Esophagus squamous epithelium (tissue), 5 donors: ENCODE results near the gene ARHGAP42. TPM values are rescaled to one million over a fixed set of nuclear protein-coding genes. Genes with fewer than 3 reads are reported as not detected.

ENCODE experiments used
- DNase-seq: peaks from one replicate; lab custom pipeline; 2025; lab: John Stamatoyannopoulos, UW
- H3K27ac ChIP-seq, 4 donors: fragments of 200-600 bp; sonication (generic); one replicate each; pipeline ENCODE4 v1.5.1; 2016 to 2019; ENCODE audit warnings: mild to moderate bottlenecking in 1 of 4
- H3K27me3 ChIP-seq, 4 donors: fragments of 200-600 bp; sonication (generic); 1 replicate in 3 of 4; 2 replicates in 1 of 4; pipeline versions ENCODE4 v1.5.1 to v1.6.0; 2017 to 2021; ENCODE audit warnings: antibody characterized with exemption in 1 of 4
- H3K36me3 ChIP-seq, 3 donors: fragments of 200-600 bp; sonication (generic); one replicate each; pipeline ENCODE4 v1.5.1; 2016 to 2019
- H3K4me1 ChIP-seq, 3 donors: fragments of 200-600 bp; sonication (generic); one replicate each; pipeline ENCODE4 v1.5.1; 2017 to 2019
- H3K4me3 ChIP-seq, 4 donors: fragments of 200-600 bp; sonication (generic); 1 replicate in 3 of 4; 2 replicates in 1 of 4; pipeline ENCODE4 v1.5.1; 2016 to 2019; ENCODE audit warnings: mild to moderate bottlenecking in 2 of 4, moderate library complexity in 1 of 4
- H3K9me3 ChIP-seq, 3 donors: fragments of 200-600 bp; sonication (generic); one replicate each; pipeline ENCODE4 v1.5.1; 2016 to 2019
- CTCF ChIP-seq, 6 experiments: fragments of 450-650 bp in 4 of 6; fragments of 200-600 bp in 2 of 6; sonication (generic) in 2 of 6; IDR thresholded peaks; one replicate each; pipeline ENCODE4 v1.5.1; 2016 to 2019; ENCODE audit warnings: antibody characterized with exemption in 6 of 6, mild to moderate bottlenecking in 4 of 6, moderate library complexity in 4 of 6
- POLR2A ChIP-seq, 4 donors: fragments of 450-650 bp; IDR thresholded peaks; one replicate each; pipeline ENCODE4 v1.6.1; 2017; ENCODE audit warnings: antibody characterized with exemption in 4 of 4, mild to moderate bottlenecking in 4 of 4, moderate library complexity in 3 of 4
- WGBS, 2 donors: methylation state at CpG; one replicate each; pipeline ENCODE4 v1.1.5; 2018; 5-methylcytosine and 5-hydroxymethylcytosine counted together
- intact Hi-C: fragments of 100-400 bp; cut with DNase I; formaldehyde crosslinking; loops from one replicate; pipeline ENCODE4 v1.15.0; 2022
- total RNA-seq, 4 donors: library from RNA; depleted of rRNA; stranded (reverse); fragments of >200 nt; gene quantifications; one replicate each; pipeline ENCODE4 v1.1.0, GENCODE V29; 2016
- donor health status: DM: yes; HTN: yes; CAD: no.

The ARHGAP42 gene
- total RNA-seq, 4 donors from 2014 or later = 3.5 to 10.1 (median 6.4) TPM

- intact Hi-C loops = loop anchor here (10.0 kb wide), 2 partner anchors 174 to 244 kb away; no protein-coding TSS in a partner anchor
- H3K4me1 ChIP-seq = peaks cover 0 to 33% (median 9%) of the 10 kb centered on the region in 3 donors
- no peak for TF ChIP-seq CTCF (IDR thresholded peaks at IDR 0.05)
- no peak for TF ChIP-seq POLR2A (IDR thresholded peaks at IDR 0.05)
- H3K27ac ChIP-seq = peak overlapping the region in 1 of 4 donors; percentile 34
- no peaks in the 10 kb centered on the region for H3K36me3 ChIP-seq
- H3K27me3 ChIP-seq = no peaks in the 10 kb centered on the region
- no peak for DNase-seq
- no peak overlapping the region for H3K4me3 ChIP-seq
- H3K9me3 ChIP-seq = no peaks in the 10 kb centered on the region
- WGBS, 2 donors = 35 to 45% methylated on average over 8 of the region's 8 CpGs
These were observed 6.0 kb upstream of the ARHGAP42 start for GRCh38 chr11:100681064-100681502.

- H3K4me3 ChIP-seq = no peak overlapping the region
- DNase-seq = no peak
- WGBS, 2 donors = 64 to 68% methylated on average over 2 of the region's 2 CpGs
- no peak for TF ChIP-seq POLR2A (IDR thresholded peaks at IDR 0.05)
- peak in 5 of 6 experiments; percentile 19 to 58 (median 44) for TF ChIP-seq CTCF (IDR thresholded peaks at IDR 0.05)
- H3K4me1 ChIP-seq = peaks cover 0 to 42% (median 9%) of the 10 kb centered on the region in 3 donors
- no peak overlapping the region for H3K27ac ChIP-seq
- H3K9me3 ChIP-seq = no peaks in the 10 kb centered on the region
- H3K36me3 ChIP-seq = no peaks in the 10 kb centered on the region
- no peaks in the 10 kb centered on the region for H3K27me3 ChIP-seq
- intact Hi-C loops = loop anchor here (10.0 kb wide), 2 partner anchors 172 to 242 kb away; no protein-coding TSS in a partner anchor
These were observed 4.7 kb upstream of the ARHGAP42 start for GRCh38 chr11:100682247-100682969.

- Histone ChIP-seq H3K4me3 (no peak overlapping the region), H3K27me3 (no peaks in the 10 kb centered on the region), H3K4me1 (peaks cover 0 to 45% (median 11%) of the 10 kb centered on the region in 3 donors), H3K27ac (no peak overlapping the region), H3K36me3 (no peaks in the 10 kb centered on the region), H3K9me3 (no peaks in the 10 kb centered on the region)
- TF ChIP-seq CTCF (IDR thresholded peaks at IDR 0.05) (no peak), POLR2A (IDR thresholded peaks at IDR 0.05) (no peak)
- whole genome bisulfite sequencing, 2 donors = 75 to 78% methylated on average over 3 of the region's 3 CpGs
- intact Hi-C loops = loop anchor here (10.0 kb wide), 2 partner anchors 172 to 242 kb away; no protein-coding TSS in a partner anchor
- no peak for DNase-seq
These were observed 4.0 kb upstream of the ARHGAP42 start for GRCh38 chr11:100683126-100683525.

- no peaks in the 10 kb centered on the region for H3K9me3 ChIP-seq
- peaks cover 0 to 58% (median 13%) of the 10 kb centered on the region in 3 donors for H3K4me1 ChIP-seq
- H3K27ac ChIP-seq = peak overlapping the region in 3 of 4 donors; percentile 52 to 70 (median 68)
- no peak for TF ChIP-seq CTCF (IDR thresholded peaks at IDR 0.05)
- TF ChIP-seq POLR2A (IDR thresholded peaks at IDR 0.05) = no peak
- 34 to 44% methylated on average over 6 of the region's 6 CpGs for WGBS, 2 donors
- DNase-seq = no peak
- H3K27me3 ChIP-seq = no peaks in the 10 kb centered on the region
- intact Hi-C loops = loop anchor here (10.0 kb wide), 2 partner anchors 170 to 240 kb away; no protein-coding TSS in a partner anchor
- no peak overlapping the region for H3K4me3 ChIP-seq
- no peaks in the 10 kb centered on the region for H3K36me3 ChIP-seq
These were observed 2.7 kb upstream of the ARHGAP42 start for GRCh38 chr11:100684101-100685065.
